Lower lobe of right lung (tissue), 2 donors: ENCODE data around the gene PTGER4. TPM values are rescaled to one million over a fixed set of nuclear protein-coding genes. Genes with fewer than 3 reads are reported as not detected.

ENCODE experiments used
- ATAC-seq, 2 donors: fragments of 200-7000 bp; cut with Tn5 transposase; one replicate each; pipeline ENCODE4 v1.9.1; 2020 to 2022; ENCODE audit warnings: mild to moderate bottlenecking in 2 of 2, moderate library complexity in 2 of 2
- DNase-seq: peaks from one replicate; pipeline ENCODE4 v3.0.0-alpha.2; 2020
- H3K27ac ChIP-seq: fragments of 200-600 bp; one replicate; pipeline ENCODE4 v1.8.0; 2022
- H3K27me3 ChIP-seq: fragments of 200-600 bp; one replicate; pipeline ENCODE4 v1.8.0; 2022; ENCODE audit warnings: low read depth
- H3K36me3 ChIP-seq: fragments of 200-600 bp; one replicate; pipeline ENCODE4 v1.8.0; 2022; ENCODE audit warnings: mild to moderate bottlenecking
- H3K4me1 ChIP-seq: fragments of 200-600 bp; one replicate; pipeline ENCODE4 v1.8.0; 2022
- H3K4me3 ChIP-seq: fragments of 200-600 bp; one replicate; pipeline ENCODE4 v1.8.0; 2022; ENCODE audit warnings: mild to moderate bottlenecking
- H3K9me3 ChIP-seq: fragments of 200-600 bp; one replicate; pipeline ENCODE4 v1.8.0; 2022
- intact Hi-C: fragments of 100-400 bp; cut with DNase I; formaldehyde crosslinking; loops from one replicate; pipeline ENCODE4 v1.11.0; 2022
- total RNA-seq: library from RNA; stranded (reverse); fragmentation: NEBNext Ultra II Directional; extraction: Animal tissue kit (Norgen Biotek cat#: 25700); gene quantifications from one replicate; pipeline ENCODE4 v1.2.1, GENCODE V29; 2021
- TF ChIP-seq, protein P1 (sequence below): fragments of 200-600 bp; IDR thresholded peaks from one replicate; pipeline ENCODE4 v1.8.0; 2022; ENCODE audit warnings: antibody characterized with exemption, mild to moderate bottlenecking
- donor health status: DM: no; HTN: yes; CAD: no; lungs with severe emphysema.

The PTGER4 gene
- total RNA-seq, 1 donor from 2014 or later: 29.1 TPM

DNA sequence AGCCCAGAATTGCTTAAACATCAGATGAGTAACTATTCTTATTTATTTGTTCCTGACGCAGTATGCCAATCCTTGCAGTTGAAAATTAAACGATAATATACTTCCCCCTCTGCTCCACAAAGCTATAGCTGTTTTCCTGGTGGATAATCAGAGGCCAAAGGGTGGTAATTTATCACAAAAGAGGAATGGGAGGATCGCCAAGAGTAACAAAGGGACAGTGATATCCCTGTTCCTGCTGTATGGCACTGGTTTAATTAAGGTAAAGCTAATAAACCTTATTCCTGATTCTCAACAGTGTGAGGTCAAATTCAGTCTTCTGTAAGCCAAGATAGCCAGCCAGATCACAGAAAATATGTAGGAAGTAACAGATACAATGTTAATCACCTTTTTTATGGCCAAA lies 33.4 kb upstream of the PTGER4 start:
- H3K36me3 ChIP-seq: no peaks in the 10 kb centered on the region
- H3K4me3 ChIP-seq: no peak overlapping the region
- no peaks in the 10 kb centered on the region for H3K9me3 ChIP-seq
- no peaks in the 10 kb centered on the region for H3K4me1 ChIP-seq
- TF ChIP-seq, protein P1, sequence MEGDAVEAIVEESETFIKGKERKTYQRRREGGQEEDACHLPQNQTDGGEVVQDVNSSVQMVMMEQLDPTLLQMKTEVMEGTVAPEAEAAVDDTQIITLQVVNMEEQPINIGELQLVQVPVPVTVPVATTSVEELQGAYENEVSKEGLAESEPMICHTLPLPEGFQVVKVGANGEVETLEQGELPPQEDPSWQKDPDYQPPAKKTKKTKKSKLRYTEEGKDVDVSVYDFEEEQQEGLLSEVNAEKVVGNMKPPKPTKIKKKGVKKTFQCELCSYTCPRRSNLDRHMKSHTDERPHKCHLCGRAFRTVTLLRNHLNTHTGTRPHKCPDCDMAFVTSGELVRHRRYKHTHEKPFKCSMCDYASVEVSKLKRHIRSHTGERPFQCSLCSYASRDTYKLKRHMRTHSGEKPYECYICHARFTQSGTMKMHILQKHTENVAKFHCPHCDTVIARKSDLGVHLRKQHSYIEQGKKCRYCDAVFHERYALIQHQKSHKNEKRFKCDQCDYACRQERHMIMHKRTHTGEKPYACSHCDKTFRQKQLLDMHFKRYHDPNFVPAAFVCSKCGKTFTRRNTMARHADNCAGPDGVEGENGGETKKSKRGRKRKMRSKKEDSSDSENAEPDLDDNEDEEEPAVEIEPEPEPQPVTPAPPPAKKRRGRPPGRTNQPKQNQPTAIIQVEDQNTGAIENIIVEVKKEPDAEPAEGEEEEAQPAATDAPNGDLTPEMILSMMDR: no peak
- H3K27ac ChIP-seq: no peak overlapping the region
- DNase-seq: no peak
- no peak for ATAC-seq
- intact Hi-C loops: no loop called here
- no peaks in the 10 kb centered on the region for H3K27me3 ChIP-seq

DNA sequence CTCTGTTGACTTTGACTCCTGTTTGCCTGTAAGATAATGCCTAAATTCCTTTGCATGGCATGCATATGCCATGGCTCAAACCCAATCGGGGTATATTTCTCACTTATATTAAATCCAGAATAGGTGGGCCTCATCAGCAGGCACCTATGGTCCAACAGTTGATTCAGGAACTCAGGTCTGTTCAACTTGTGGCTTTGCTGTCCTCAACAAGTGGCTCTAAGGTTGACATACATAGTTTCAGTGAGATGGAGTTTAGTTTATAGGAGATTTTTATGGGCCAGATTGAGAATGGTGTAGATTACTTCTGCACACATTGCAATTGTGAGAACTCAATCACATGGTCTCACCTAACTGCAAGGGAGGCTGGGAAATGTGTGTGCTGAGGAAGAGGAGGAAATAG lies 31.6 kb upstream of the PTGER4 start:
- intact Hi-C loops: no loop called here
- H3K9me3 ChIP-seq: no peaks in the 10 kb centered on the region
- no peak overlapping the region for H3K4me3 ChIP-seq
- no peak for ATAC-seq
- no peaks in the 10 kb centered on the region for H3K27me3 ChIP-seq
- H3K36me3 ChIP-seq: no peaks in the 10 kb centered on the region
- TF ChIP-seq, protein P1: no peak
- H3K4me1 ChIP-seq: no peaks in the 10 kb centered on the region
- DNase-seq: no peak
- no peak overlapping the region for H3K27ac ChIP-seq

DNA sequence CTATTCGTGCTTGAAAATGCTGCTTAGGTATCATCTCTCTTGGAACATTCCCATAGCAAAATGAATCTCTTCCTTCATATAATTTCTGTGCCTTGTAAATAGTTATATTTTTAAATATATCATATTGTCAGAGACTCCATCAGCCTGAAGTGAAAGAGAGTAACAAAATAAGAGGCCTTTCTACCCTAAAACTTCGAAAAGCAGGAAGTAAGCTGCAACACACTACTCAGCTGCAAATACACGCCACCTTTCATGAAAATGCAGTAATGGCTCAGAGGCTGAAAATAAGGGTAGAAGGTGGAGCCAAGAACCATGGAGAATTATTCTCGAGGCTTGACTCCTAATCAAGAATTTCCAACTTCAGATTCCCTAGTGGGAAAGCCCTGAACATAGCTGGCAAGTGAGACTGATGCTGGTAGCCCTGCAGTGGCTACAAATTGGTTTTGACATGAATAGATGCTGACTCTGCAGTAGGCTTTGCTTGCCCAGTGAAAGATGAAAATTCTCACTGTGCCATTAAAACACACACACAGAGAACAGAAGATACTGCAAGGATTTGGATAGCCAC lies 30.2 kb upstream of the PTGER4 start:
- H3K4me1 ChIP-seq: no peaks in the 10 kb centered on the region
- TF ChIP-seq, protein P1: no peak
- H3K27ac ChIP-seq: no peak overlapping the region
- DNase-seq (no peak), ATAC-seq (no peak)
- no peaks in the 10 kb centered on the region for H3K9me3 ChIP-seq
- no peaks in the 10 kb centered on the region for H3K27me3 ChIP-seq
- H3K36me3 ChIP-seq: no peaks in the 10 kb centered on the region
- no peak overlapping the region for H3K4me3 ChIP-seq
- intact Hi-C loops: no loop called here

DNA sequence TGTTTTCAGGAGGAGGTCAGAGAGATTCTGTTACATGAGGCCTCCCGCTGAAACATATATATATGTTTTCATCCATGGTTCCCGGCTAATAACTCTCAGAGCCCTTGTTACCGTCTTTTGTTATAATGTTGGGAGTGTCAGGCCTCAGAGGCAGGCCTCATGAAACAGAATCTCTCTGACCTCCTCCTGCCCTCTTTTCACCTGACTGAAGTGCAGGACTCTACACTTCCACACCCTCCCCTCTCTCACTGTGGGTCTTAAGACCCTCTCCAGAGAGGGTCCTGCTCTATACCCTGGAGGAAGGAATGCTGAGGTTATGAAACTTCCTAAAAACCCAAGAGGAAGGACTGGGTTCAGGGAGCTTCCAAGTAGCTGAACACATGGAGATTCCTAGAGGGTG lies 28.5 kb upstream of the PTGER4 start:
- TF ChIP-seq, protein P1: no peak
- Histone ChIP-seq H3K27me3 (no peaks in the 10 kb centered on the region), H3K9me3 (no peaks in the 10 kb centered on the region), H3K27ac (no peak overlapping the region), H3K36me3 (no peaks in the 10 kb centered on the region), H3K4me1 (no peaks in the 10 kb centered on the region), H3K4me3 (no peak overlapping the region)
- no peak for DNase-seq
- no peak for ATAC-seq
- intact Hi-C loops: no loop called here

DNA sequence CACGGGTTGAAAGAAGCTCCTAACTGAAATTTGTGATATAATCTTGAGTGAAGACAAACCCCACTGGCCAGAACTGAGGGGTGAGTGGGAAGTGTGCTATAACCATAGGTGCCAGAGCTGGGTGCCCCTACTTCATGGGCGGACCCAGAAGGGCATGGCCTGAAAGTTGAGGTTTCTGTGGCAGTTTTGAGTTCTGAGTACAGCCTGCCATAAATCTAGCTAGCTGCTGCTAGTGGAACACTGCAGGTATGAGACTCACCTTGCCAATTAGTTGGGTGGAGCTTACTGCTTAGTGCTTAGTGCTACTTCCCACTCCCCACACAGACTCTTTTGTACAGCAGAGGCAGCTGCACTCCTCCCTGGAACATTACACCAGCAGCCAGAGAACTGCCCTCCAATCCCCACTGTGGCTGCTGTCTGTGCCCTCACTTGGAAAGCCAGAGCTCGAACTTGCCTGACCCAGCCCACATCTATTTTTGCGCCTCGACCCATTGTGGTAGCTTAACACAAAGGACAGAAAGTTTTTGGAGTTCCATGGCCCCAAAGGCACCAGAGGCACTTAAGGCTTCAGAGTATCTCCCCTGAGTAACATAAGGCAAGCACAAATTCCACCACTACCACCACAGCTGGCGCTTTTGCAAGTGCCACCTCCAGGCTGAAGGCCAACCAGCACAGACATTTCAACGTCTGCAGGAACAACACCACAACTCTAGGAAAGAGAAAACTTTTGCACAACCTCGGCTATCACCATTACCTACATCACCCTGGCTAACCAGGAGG lies 27.1 kb upstream of the PTGER4 start:
- ATAC-seq: no peak

More for the DNA sequence above, 27.1 kb upstream of the PTGER4 start:
- H3K36me3 ChIP-seq: no peaks in the 10 kb centered on the region
- no peaks in the 10 kb centered on the region for H3K4me1 ChIP-seq
- DNase-seq: no peak
- no peaks in the 10 kb centered on the region for H3K27me3 ChIP-seq
- no peak overlapping the region for H3K4me3 ChIP-seq
- no peaks in the 10 kb centered on the region for H3K9me3 ChIP-seq
- no peak overlapping the region for H3K27ac ChIP-seq
- TF ChIP-seq, protein P1: no peak
- intact Hi-C loops: no loop called here
